GM23338 (cell line): Measurements from ENCODE around the gene GPR176. TPM values are rescaled to one million over a fixed set of nuclear protein-coding genes. Genes with fewer than 3 reads are reported as not detected.

Experiments
- ATAC-seq: fragments of 200-7000 bp; cut with Tn5 transposase; 3 replicates; pipeline ENCODE4 v1.9.1; 2020
- DNase-seq: peaks from one replicate; pipeline ENCODE4 v3.0.0-alpha.2; 2015; ENCODE audit warnings: low spot score
- H2AFZ ChIP-seq: fragments of 200-600 bp; sonication (generic); 2 replicates; pipeline ENCODE4 v1.8.0; 2016; ENCODE audit warnings: antibody characterized with exemption, mild to moderate bottlenecking, moderate library complexity
- H3F3A ChIP-seq: fragments of 200-600 bp; sonication (generic); replicated peaks from 2 replicates; pipeline ENCODE4 v1.8.0; 2017; ENCODE audit warnings: antibody characterized with exemption, mixed run types, low read depth
- H3K27ac ChIP-seq: fragments of 200-600 bp; sonication (generic); 2 replicates; pipeline ENCODE4 v1.6.1; 2016; ENCODE audit warnings: low read depth
- H3K27me3 ChIP-seq: fragments of 200-600 bp; sonication (generic); 2 replicates; pipeline ENCODE4 v1.8.0; 2016; ENCODE audit warnings: mild to moderate bottlenecking, mixed run types, moderate library complexity; ENCODE audit not compliant: insufficient read depth
- H3K36me3 ChIP-seq: fragments of 200-600 bp; sonication (generic); 2 replicates; pipeline ENCODE4 v1.8.0; 2016; ENCODE audit warnings: mild to moderate bottlenecking; ENCODE audit not compliant: insufficient read depth
- H3K4me1 ChIP-seq: fragments of 200-600 bp; sonication (generic); 2 replicates; pipeline ENCODE4 v1.8.0; 2016; ENCODE audit warnings: mild to moderate bottlenecking, moderate library complexity; ENCODE audit not compliant: insufficient read depth
- H3K4me2 ChIP-seq: fragments of 200-600 bp; sonication (generic); 2 replicates; pipeline ENCODE4 v1.7.1; 2017; ENCODE audit warnings: mixed run types
- H3K4me3 ChIP-seq: fragments of 200-600 bp; sonication (generic); 2 replicates; pipeline ENCODE4 v1.6.1; 2016; ENCODE audit warnings: mixed run types
- H3K79me2 ChIP-seq: fragments of 200-600 bp; sonication (generic); replicated peaks from 2 replicates; pipeline ENCODE4 v1.8.0; 2017; ENCODE audit warnings: mild to moderate bottlenecking; ENCODE audit not compliant: insufficient read depth
- H3K9me2 ChIP-seq: fragments of 200-600 bp; sonication (generic); 2 replicates; pipeline ENCODE4 v1.8.0; 2017; ENCODE audit not compliant: insufficient read depth
- H4K20me1 ChIP-seq: fragments of 200-600 bp; sonication (generic); replicated peaks from 2 replicates; pipeline ENCODE4 v1.8.0; 2017; ENCODE audit warnings: mild to moderate bottlenecking; ENCODE audit not compliant: insufficient read depth
- H3K27ac Mint-ChIP-seq: 2 replicates; pipeline ENCODE4 v1.8.0; 2020; ENCODE audit warnings: inconsistent platforms, mild to moderate bottlenecking, moderate library complexity, mixed read lengths
- H3K27me3 Mint-ChIP-seq: 3 replicates; pipeline ENCODE4 v1.8.0; 2022; ENCODE audit warnings: low read depth, mild to moderate bottlenecking, moderate library complexity, mixed read lengths, inconsistent platforms; ENCODE audit not compliant: insufficient read depth, poor library complexity
- H3K36me3 Mint-ChIP-seq: 3 replicates; pipeline ENCODE4 v1.8.0; 2021; ENCODE audit warnings: low read depth, mild to moderate bottlenecking, inconsistent platforms, moderate library complexity, mixed read lengths
- H3K4me1 Mint-ChIP-seq: 3 replicates; pipeline ENCODE4 v1.8.0; 2020; ENCODE audit warnings: mild to moderate bottlenecking, inconsistent platforms, mixed read lengths
- H3K4me3 Mint-ChIP-seq: 3 replicates; pipeline ENCODE4 v1.8.0; 2021; ENCODE audit warnings: moderate library complexity, mild to moderate bottlenecking, inconsistent platforms, mixed read lengths
- H3K9me3 Mint-ChIP-seq: 3 replicates; pipeline ENCODE4 v1.8.0; 2020; ENCODE audit warnings: moderate library complexity, mild to moderate bottlenecking, inconsistent platforms, mixed read lengths
- CREB1 ChIP-seq: fragments of 250-450 bp; sonication (Bioruptor Pico); IDR thresholded peaks from 2 replicates; pipeline ENCODE4 v1.5.0; 2020; ENCODE audit warnings: low read depth, mild to moderate bottlenecking, moderate library complexity
- ETS1 ChIP-seq: IDR thresholded peaks from 2 replicates; pipeline ENCODE4 v1.6.1; 2016; ENCODE audit warnings: antibody characterized with exemption
- EZH2 ChIP-seq: fragments of 200-600 bp; sonication (generic); IDR thresholded peaks from one replicate; pipeline ENCODE4 v1.8.0; 2017; ENCODE audit warnings: antibody characterized with exemption, mild to moderate bottlenecking, low read depth; ENCODE audit not compliant: unreplicated experiment
- EZH2phosphoT487 ChIP-seq: fragments of 200-600 bp; sonication (generic); IDR thresholded peaks from one replicate; pipeline ENCODE4 v1.8.1; 2018; ENCODE audit warnings: antibody characterized with exemption; ENCODE audit not compliant: unreplicated experiment
- NANOG ChIP-seq: IDR thresholded peaks from 2 replicates; pipeline ENCODE4 v1.6.1; 2016; ENCODE audit warnings: antibody characterized with exemption, borderline replicate concordance
- POLR2AphosphoS5 ChIP-seq: IDR thresholded peaks from 2 replicates; pipeline ENCODE4 v1.6.1; 2016; ENCODE audit warnings: antibody characterized with exemption, low read depth
- REST ChIP-seq: IDR thresholded peaks from one replicate; pipeline ENCODE4 v1.6.1; 2018; ENCODE audit warnings: antibody characterized with exemption; ENCODE audit not compliant: unreplicated experiment
- STAT1 ChIP-seq: IDR thresholded peaks from one replicate; pipeline ENCODE4 v1.6.1; 2016; ENCODE audit warnings: antibody characterized with exemption; ENCODE audit not compliant: unreplicated experiment
- ZNF462 ChIP-seq: fragments of 250-450 bp; sonication (Bioruptor Pico); IDR thresholded peaks from 2 replicates; pipeline ENCODE4 v1.5.0; 2020; ENCODE audit warnings: mild to moderate bottlenecking, moderate library complexity
- polyA plus RNA-seq: library from polyadenylated mRNA; unstranded; fragments of >200 nt; fragmentation: Nextera tagmentation; extraction: Ambion mirVana; gene quantifications from 2 replicates; pipeline ENCODE4 v1.2.1, GENCODE V29; 2016
- total RNA-seq: library from RNA; depleted of rRNA; stranded (reverse); fragments of >200 nt; shearing (Covaris generic); gene quantifications from 2 replicates; pipeline ENCODE4 v1.2.3, GENCODE V29; 2014

Gene GPR176
- total and polyA plus RNA-seq, 2 experiments from 2014 or later: 60.0 to 248 TPM

- TF ChIP-seq ETS1 (no peak), NANOG (no peak), POLR2AphosphoS5 (no peak), EZH2 (no peak), EZH2phosphoT487 (no peak), STAT1 (no peak)
These were observed 99.9 kb downstream of the GPR176 start (continued) for GRCh38 chr15:39820050-39820602.

- H4K20me1 ChIP-seq: peaks cover 26% of the 10 kb centered on the region
- H3K27me3 Mint-ChIP-seq: peaks cover 2% of the 10 kb centered on the region
- DNase-seq: no peak
These were observed 100.5 kb downstream of the GPR176 start for GRCh38 chr15:39819533-39819932.

More at GRCh38 chr15:39819533-39819932, 100.5 kb downstream of the GPR176 start:
- H3K27ac ChIP-seq: peak overlapping the region; percentile 57
- Mint-ChIP-seq H3K9me3 (peaks cover 8% of the 10 kb centered on the region; the same call in 2 of the 3 replicates), H3K4me3 (no peak overlapping the region), H3K27ac (peak overlapping the region; percentile 74), H3K4me1 (peaks cover 68% of the 10 kb centered on the region), H3K36me3 (peaks cover 21% of the 10 kb centered on the region)
- H3K9me2 ChIP-seq: peaks cover 11% of the 10 kb centered on the region; the same call in 1 of the 2 replicates
- H3K4me1 ChIP-seq: peaks cover 53% of the 10 kb centered on the region
- no peak overlapping the region for H3K4me3 ChIP-seq
- no peaks in the 10 kb centered on the region for H3K27me3 ChIP-seq
- H3K79me2 ChIP-seq: peaks cover 100% of the 10 kb centered on the region
- no peak for ATAC-seq
- H2AFZ ChIP-seq: no peak overlapping the region
- H3K36me3 ChIP-seq: no peaks in the 10 kb centered on the region
- H3F3A ChIP-seq: no peaks in the 10 kb centered on the region; the same call in 1 of the 2 replicates
- no peak for TF ChIP-seq EZH2
- no peak for TF ChIP-seq POLR2AphosphoS5
- no peak for TF ChIP-seq REST
- TF ChIP-seq CREB1 (CRISPR knock-in tag): no peak
- TF ChIP-seq STAT1: no peak
- TF ChIP-seq ZNF462 (CRISPR knock-in tag): no peak
- H3K4me2 ChIP-seq: no peak overlapping the region; the same call in 1 of the 2 replicates
